GM21717 (cell line): ENCODE data around the gene FH.
A peak's percentile ranks its signal among the peaks of the same experiment; 100 is the strongest.

Experiments used
- ATAC-seq: cut with Tn5 transposase; IDR thresholded peaks from one replicate; pipeline ENCODE4 v1.9.1; 2021; ENCODE audit warnings: mild to moderate bottlenecking, moderate library complexity; ENCODE audit not compliant: unreplicated experiment

FH gene

DNA sequence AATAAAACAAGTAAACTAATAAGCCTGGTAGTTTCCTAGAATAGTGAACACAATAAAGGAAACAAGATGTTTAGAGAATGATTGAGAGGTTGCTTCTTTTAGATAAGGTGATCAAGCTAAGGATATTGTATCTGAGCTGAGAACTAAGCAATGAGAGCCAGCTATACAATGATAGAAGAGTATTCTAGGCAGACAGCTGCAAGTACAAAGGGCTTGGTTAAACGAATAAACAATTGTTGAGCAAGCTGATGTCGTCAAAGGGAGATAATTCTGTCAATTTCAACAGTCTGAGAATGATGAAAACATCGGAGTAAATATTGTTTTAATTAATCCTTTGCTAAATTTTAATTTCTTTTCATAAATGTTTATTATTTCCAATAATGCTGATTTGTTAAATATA is 5.5 kb upstream of the FH start:
- no peak for ATAC-seq

- no peak for ATAC-seq
Observed at GRCh38 chr1:241521718-241522117, 2.2 kb upstream of the FH start.

DNA sequence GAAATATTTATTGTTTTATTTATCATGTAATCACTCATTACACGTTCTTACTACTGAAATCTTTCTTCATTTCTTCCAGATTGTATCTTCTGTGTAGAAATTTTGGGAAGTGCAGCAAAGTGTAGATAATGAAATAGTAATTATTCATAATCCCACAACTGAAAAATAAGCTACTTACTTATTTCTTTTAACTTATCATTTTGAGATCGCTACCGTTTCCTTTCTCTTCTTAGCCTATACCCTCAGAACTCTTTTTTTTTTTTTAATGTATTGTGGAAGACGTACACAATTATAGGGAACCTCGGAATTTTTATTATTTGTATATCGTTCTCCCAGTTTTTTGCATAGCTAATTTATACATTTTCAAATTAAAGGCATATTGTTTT is 518 bp upstream of the FH start:
- no peak for ATAC-seq

DNA sequence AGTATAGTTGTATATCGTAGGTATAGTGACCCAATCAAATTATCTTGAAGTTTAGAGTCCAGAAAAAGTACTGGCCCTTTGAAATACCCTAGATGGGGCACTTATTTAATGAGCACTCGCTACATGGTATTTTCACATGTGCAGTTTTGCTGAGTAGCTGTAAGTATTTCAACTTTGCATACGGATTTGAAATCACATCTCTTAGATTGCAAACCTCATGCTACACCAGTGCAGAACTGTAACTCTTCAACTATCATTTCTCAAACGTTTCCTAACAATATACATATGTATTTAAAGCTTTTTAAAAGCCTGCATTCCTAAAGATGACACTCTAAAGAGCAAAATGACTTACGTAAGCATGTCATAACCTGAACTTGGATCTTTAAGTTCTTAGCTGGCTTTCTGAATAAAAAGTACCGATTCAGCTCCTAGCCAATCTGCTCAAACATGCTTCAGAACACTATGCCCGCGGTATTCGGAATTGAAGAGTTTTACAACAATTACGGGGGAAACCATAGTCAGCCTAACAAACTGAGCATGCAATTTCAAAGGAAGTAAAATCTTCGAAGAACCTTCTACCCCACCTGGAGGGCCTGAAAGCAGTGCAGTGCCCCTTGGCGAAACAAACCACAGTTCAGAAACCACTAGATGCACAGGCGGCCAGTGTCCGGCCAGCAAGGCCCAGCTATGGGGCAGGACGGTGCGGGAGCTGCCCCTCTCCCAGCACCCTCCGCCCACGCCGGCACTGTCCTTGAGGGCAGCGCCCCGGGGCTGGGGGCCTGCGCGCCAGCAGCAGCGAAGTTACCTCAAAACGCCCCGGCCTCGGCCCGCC is 863 bp downstream of the FH start:
- peak; percentile 31 for ATAC-seq

DNA sequence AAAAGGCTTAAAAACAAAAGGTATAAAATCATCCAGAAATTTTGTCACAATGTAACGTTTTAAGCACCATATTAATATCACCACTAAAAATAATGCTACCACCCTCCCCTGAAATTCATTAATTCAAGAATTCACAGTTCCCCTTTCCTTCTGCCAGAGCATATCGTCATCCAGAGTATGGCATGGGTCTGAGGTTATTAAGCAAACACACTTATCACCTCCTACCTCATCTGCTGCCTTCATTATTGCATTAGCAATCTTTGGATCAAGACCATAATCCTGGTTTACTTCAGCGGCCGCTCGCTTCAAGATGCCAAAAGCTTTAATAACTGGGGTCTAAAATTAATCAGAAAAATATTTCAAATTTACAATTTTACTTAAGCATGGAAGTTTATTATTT is 6.2 kb downstream of the FH start:
- no peak for ATAC-seq

GRCh38 chr1:241507189-241507863 is 12.2 kb downstream of the FH start:
- no peak for ATAC-seq

DNA sequence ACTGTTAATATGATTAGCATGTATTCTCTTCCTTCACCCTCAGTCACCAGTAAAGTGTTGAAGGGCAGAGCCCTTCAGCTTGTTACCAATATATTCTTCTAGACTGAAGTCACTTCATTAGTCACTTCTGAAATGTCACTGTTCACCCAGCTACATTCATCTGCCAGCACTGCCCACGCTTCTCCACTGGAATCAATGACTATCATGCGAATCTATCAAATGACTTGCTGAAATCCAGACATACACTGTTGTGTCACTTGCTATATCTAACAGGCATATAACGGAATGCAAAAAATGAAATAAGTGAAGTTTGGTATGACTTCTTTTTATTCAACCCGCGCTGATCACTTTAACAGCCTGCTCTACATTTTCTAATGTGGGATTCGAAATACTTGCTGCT is 16.1 kb downstream of the FH start:
- ATAC-seq = no peak

DNA sequence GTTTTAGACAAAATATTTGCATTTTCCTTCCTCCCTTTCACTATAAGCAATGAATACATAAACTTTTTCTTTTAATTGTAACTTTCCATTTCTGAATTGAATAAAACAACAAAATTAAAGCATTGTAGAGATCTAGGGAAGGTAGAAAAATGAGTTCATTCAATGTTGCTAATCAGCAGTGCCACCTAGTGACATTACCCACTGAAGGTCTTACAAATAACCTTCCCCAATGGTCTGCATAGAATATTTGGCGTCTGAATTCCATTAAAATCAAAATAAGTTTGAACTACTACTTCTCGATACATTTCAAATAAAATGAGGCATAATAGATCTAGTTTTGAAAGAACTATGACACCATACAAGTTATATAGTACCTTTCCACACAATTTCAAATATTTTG is 19.6 kb downstream of the FH start:
- ATAC-seq = no peak

GRCh38 chr1:241495741-241496140 is 23.8 kb downstream of the FH start:
- ATAC-seq = no peak

GRCh38 chr1:241488739-241489138 is 30.8 kb downstream of the FH start:
- ATAC-seq = no peak

GRCh38 chr1:241485554-241485992 is 34.0 kb downstream of the FH start:
- ATAC-seq = peak; percentile 68

GRCh38 chr1:241485145-241485544 is 34.4 kb downstream of the FH start:
- peak; percentile 64 for ATAC-seq

DNA sequence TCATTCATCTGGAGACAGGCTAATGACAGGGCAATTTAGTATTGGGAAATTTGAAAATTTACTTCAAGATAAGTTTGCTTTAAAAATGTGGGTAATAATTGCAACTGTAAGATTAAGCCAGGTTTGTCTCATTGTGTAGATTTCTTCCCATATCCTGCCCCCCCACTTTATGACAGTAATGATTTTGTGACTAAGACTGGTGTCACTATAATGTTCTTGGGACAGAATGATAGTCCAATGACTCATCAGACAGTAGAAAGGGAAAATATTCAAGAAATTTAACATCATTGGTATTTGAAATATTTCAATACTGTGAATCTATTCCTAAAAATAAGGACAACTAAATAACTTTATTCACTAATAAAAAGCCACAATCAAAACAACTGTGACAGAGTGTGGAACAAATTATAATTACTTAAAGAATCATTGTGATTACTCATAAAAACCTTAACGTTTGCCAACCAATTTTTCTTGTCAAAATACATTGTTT is 36.7 kb downstream of the FH start:
- ATAC-seq = no peak

DNA sequence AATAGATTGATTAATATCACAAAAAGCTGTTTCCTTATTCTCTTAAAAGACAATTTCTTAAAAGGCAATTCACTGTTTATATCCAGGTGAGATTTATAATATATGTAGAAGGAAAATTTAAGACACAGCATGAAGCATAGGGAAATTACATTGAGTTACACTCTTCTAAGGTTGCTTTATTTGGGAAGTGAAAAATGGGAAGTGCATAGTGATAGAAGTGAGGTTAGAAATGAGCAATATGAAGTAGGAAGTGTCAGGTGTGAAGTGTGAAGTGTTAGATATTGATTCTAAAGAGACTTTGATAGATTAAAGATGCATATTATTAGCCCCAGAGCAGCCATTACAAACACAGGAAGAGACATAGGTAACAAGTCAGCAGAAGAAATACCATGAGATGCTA is 40.3 kb downstream of the FH start:
- ATAC-seq = no peak

DNA sequence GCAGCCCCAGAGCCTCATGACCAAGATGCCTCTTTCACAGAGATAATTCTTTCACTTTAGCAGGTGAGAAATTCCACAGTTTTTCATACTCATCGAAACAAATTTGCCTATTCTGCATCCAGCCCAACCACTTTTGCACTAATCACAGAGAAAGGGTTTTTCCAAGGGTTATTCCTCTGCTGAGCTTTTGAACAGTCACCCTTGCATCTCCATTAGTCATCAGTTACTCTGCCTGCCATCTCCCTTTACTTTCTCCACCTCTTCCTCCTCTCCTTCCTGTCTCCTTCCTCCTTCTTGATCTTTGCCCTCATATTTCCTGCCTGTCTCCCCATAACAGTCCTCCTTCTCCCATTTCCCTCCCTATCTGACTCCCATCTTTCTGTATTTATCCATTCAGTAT is 43.9 kb downstream of the FH start:
- ATAC-seq = peak; percentile 61

DNA sequence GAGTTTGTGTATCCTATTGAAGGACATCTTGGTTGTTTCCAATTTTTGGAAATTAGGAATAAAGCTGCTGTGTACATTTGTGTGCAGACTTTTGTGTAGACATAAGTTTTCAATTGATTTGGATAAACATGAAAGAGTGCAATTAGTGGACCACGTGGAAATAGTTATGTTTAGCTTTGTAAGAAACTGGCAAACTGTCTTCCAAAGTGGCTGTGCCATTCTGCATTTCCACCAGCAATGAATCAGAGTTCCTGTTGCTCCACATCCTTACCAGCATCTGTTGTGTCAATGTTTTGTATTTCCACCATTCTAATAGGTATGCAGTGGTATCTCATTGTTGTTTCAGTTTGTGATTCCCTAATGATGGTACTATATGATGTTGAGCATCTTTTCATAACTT is 46.5 kb downstream of the FH start:
- ATAC-seq = no peak

GRCh38 chr1:241470908-241471590 is 48.5 kb downstream of the FH start:
- no peak for ATAC-seq

- ATAC-seq = no peak
Observed at GRCh38 chr1:241470361-241470760, 49.2 kb downstream of the FH start.

DNA sequence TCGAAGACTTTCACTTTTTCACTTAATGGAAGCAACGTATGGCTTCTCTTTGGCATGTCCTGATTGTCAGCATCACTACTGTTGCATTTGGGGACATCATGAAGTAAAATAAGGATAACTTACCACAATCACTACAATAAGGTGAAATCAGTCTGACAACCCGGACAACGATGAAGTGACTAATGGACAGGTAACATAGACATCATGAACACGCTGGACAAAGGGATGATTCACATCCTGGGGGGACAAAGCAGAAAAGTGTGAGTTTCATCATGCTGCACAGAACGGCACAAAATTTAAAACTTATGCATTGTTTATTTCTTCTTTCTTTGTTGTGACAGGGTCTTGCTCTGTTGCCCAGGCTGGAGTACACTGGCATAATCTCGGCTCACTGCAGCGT is 53.9 kb downstream of the FH start:
- ATAC-seq = no peak

GRCh38 chr1:241464985-241465384 is 54.6 kb downstream of the FH start:
- ATAC-seq = no peak

- no peak for ATAC-seq
Observed at GRCh38 chr1:241462391-241462790, 57.2 kb downstream of the FH start.
